Endometrium (tissue), 2 donors: Measurements from ENCODE around the gene CLCNKB.

Experiments used
- FAIRE-seq: peaks from 2 replicates; lab custom pipeline; 2012; peaks lifted over from hg19 to GRCh38; lab: Jason Lieb, UNC
- donor health status: control.
- donor health status: control.

The CLCNKB gene

GRCh38 chr1:16095447-16095846 lies 51.9 kb downstream of the CLCNKB start:
- FAIRE-seq: no peak

- no peak for FAIRE-seq
Observed at GRCh38 chr1:16099412-16099811, 55.8 kb downstream of the CLCNKB start.

GRCh38 chr1:16101623-16102022 lies 58.0 kb downstream of the CLCNKB start:
- no peak for FAIRE-seq
